Spleen (tissue), 13 donors: ENCODE measurements around the gene MACROD2. TPM values are rescaled to one million over a fixed set of nuclear protein-coding genes. Genes with fewer than 3 reads are reported as not detected.

Experiments used
- DNase-seq: peaks from one replicate; pipeline ENCODE4 v3.0.0-alpha.2; 2020
- H3K27ac ChIP-seq, 8 donors: fragments of 200-600 bp; sonication (generic) in 7 of 8; 1 replicate in 4 of 8; 2 replicates in 4 of 8; pipeline versions ENCODE4 v1.5.0 to v1.8.0; 2016 to 2021; ENCODE audit warnings: inconsistent platforms in 4 of 8, mild to moderate bottlenecking in 4 of 8, moderate library complexity in 1 of 8
- H3K27me3 ChIP-seq, 7 donors: fragments of 200-600 bp; sonication (generic) in 6 of 7; replicated peaks in 1 of 7; 1 replicate in 4 of 7; 2 replicates in 3 of 7; pipeline versions ENCODE4 v1.5.0 to v1.8.0; 2016 to 2021; ENCODE audit warnings: inconsistent platforms in 3 of 7, mild to moderate bottlenecking in 1 of 7
- H3K36me3 ChIP-seq, 6 donors: fragments of 200-600 bp; sonication (generic) in 5 of 6; 1 replicate in 4 of 6; 2 replicates in 2 of 6; pipeline versions ENCODE4 v1.5.0 to v1.8.0; 2016 to 2021; ENCODE audit warnings: inconsistent platforms in 2 of 6
- H3K4me1 ChIP-seq, 6 donors: fragments of 200-600 bp; sonication (generic) in 5 of 6; 1 replicate in 3 of 6; 2 replicates in 3 of 6; pipeline versions ENCODE4 v1.5.0 to v1.8.0; 2016 to 2021; ENCODE audit warnings: inconsistent platforms in 3 of 6
- H3K4me3 ChIP-seq, 8 donors: fragments of 200-600 bp; sonication (generic) in 7 of 8; 1 replicate in 4 of 8; 2 replicates in 4 of 8; pipeline versions ENCODE4 v1.5.0 to v1.8.0; 2016 to 2021; ENCODE audit warnings: inconsistent platforms in 4 of 8, mild to moderate bottlenecking in 4 of 8, moderate library complexity in 2 of 8
- H3K9me3 ChIP-seq, 8 donors: fragments of 200-600 bp; sonication (generic) in 7 of 8; 1 replicate in 4 of 8; 2 replicates in 4 of 8; pipeline versions ENCODE4 v1.5.0 to v1.8.0; 2016 to 2021; ENCODE audit warnings: inconsistent platforms in 4 of 8
- CTCF ChIP-seq, 11 experiments: fragments of 200-600 bp in 7 of 11; fragments of 450-650 bp in 4 of 11; sonication (generic) in 4 of 11; IDR thresholded peaks in 8 of 11; conservative IDR thresholded peaks in 3 of 11; 1 replicate in 7 of 11; 2 replicates in 4 of 11; pipeline versions ENCODE4 v1.4.0 to v1.8.0; 2016 to 2021; ENCODE audit warnings: antibody characterized with exemption in 11 of 11, inconsistent platforms in 4 of 11, mild to moderate bottlenecking in 1 of 11
- POLR2A ChIP-seq, 3 donors: fragments of 450-650 bp; IDR thresholded peaks; one replicate each; pipeline ENCODE4 v1.5.1; 2017; ENCODE audit warnings: antibody characterized with exemption in 3 of 3, mild to moderate bottlenecking in 1 of 3
- POLR2AphosphoS5 ChIP-seq, 3 donors: sonication (generic); formaldehyde crosslinking; IDR thresholded peaks; one replicate each; pipeline ENCODE4 v1.5.1; 2017; ENCODE audit warnings: antibody characterized with exemption in 3 of 3
- WGBS, 5 donors: extraction: QIAGEN DNeasy Blood & Tissue Kit in 3 of 5; methylation state at CpG; one replicate each; pipeline versions ENCODE4 v1.1.5 to v1.1.7; 2013 to 2018; 5-methylcytosine and 5-hydroxymethylcytosine counted together
- intact Hi-C: fragments of 100-400 bp; cut with DNase I; formaldehyde crosslinking; loops from one replicate; pipeline ENCODE4 v1.15.0; 2023; ENCODE audit warnings: low total_unique reads
- long read RNA-seq, 2 donors: transcript quantifications; one replicate each; lab custom pipeline, GENCODE V29; 2026
- polyA plus RNA-seq, 3 donors: library from polyadenylated mRNA; stranded (reverse); fragments of 200-250 nt; gene quantifications; one replicate each; pipeline ENCODE4 v1.2.1, GENCODE V29; 2013
- total RNA-seq, 7 donors: library from RNA; depleted of rRNA in 3 of 7; stranded (reverse); fragments of >200 nt in 3 of 7; fragmentation: NEBNext Ultra II Directional in 4 of 7; extraction: Animal tissue kit (Norgen Biotek cat#: 25700) in 4 of 7; gene quantifications; one replicate each; pipeline versions ENCODE4 v1.1.0 to v1.2.1, GENCODE V29; 2016 to 2021
- donor health status: healthy with polysubstance abuse.
- donor health status: DM: no; HTN: no; CAD: no; lungs with moderate emphysema.
- donor health status: DM: no; HTN: no; CAD: no.
- donor health status: Bipolar disorder and iron deficiency.
- donor health status: healthy.
- donor health status: DM: no; HTN: no; CAD: no.
- donor health status: DM: yes; HTN: yes; CAD: no.

The MACROD2 gene
- total RNA-seq (1 to 10 TPM; 2.0 to 4.7 (median 3.8) TPM), polyA plus RNA-seq (1 to 10 TPM; 1.5 to 4.1 (median 2.2) TPM)
- long read RNA-seq, donor 1, full-length matches to known transcripts, result 1 of 1 reads
- long read RNA-seq, donor 1, partial matches to known transcripts, result 0 of 1 reads
- long read RNA-seq, donor 1, other reads (novel, unspliced or antisense), result 0 of 1 reads
- long read RNA-seq, donor 2, result 0 reads

- Histone ChIP-seq H3K4me1 (peaks cover 0 to 19% (median 7%) of the 10 kb centered on the region in 6 donors), H3K4me3 (peak within 1 kb of the TSS; percentile 48 to 79 (median 60)), H3K27me3 (peaks cover 0 to 44% (median 9%) of the 10 kb centered on the region in 7 donors), H3K36me3 (no peaks in the 10 kb centered on the region), H3K9me3 (peaks cover 0 to 39% (median 31%) of the 10 kb centered on the region in 8 donors), H3K27ac (peak within 1 kb of the TSS in 5 of 8 donors; percentile 24 to 51 (median 48))
- intact Hi-C loops, result no loop called here
- TF ChIP-seq POLR2A (IDR thresholded peaks at IDR 0.05) (no peak), CTCF (IDR thresholded peaks at IDR 0.05 in 8 of 11, conservative IDR thresholded peaks at IDR 0.05 in 3 of 11) (no peak), POLR2AphosphoS5 (IDR thresholded peaks at IDR 0.05) (peak; percentile 42 to 85 (median 59))
- DNase-seq, result peak; percentile 90
- WGBS, 5 donors, result 7 to 11% (median 10%) methylated on average over 56 to 61 of the region's 61 CpGs
Observed at GRCh38 chr20:13995086-13995665, at the start of gene MACROD2. MACROD2 (plus strand) TSS chr20:13995516.

GRCh38 chr20:13947719-13948118, 47.6 kb upstream of the MACROD2 start:
- intact Hi-C loops, result no loop called here

GRCh38 chr20:13953227-13953626, 42.1 kb upstream of the MACROD2 start:
- no peaks in the 10 kb centered on the region for H3K27me3 ChIP-seq
- no peaks in the 10 kb centered on the region for H3K36me3 ChIP-seq
- DNase-seq, result no peak
- 63 to 72% (median 67%) methylated on average over 6 of the region's 6 CpGs for WGBS, 5 donors
- TF ChIP-seq POLR2AphosphoS5 (IDR thresholded peaks at IDR 0.05) (no peak), CTCF (IDR thresholded peaks at IDR 0.05 in 8 of 11, conservative IDR thresholded peaks at IDR 0.05 in 3 of 11) (no peak), POLR2A (IDR thresholded peaks at IDR 0.05) (no peak)
- H3K27ac ChIP-seq, result no peak overlapping the region
- H3K9me3 ChIP-seq, result no peaks in the 10 kb centered on the region
- no peak overlapping the region for H3K4me3 ChIP-seq
- intact Hi-C loops, result no loop called here
- no peaks in the 10 kb centered on the region for H3K4me1 ChIP-seq

More at GRCh38 chr20:13947719-13948118, 47.6 kb upstream of the MACROD2 start:
- Histone ChIP-seq H3K27me3 (no peaks in the 10 kb centered on the region), H3K9me3 (no peaks in the 10 kb centered on the region), H3K36me3 (no peaks in the 10 kb centered on the region), H3K27ac (no peak overlapping the region), H3K4me3 (no peak overlapping the region), H3K4me1 (no peaks in the 10 kb centered on the region)
- no peak for DNase-seq
- WGBS, 5 donors, result 75 to 93% (median 81%) methylated on average over 1 to 3 of the region's 3 CpGs
- no peak for TF ChIP-seq POLR2AphosphoS5 (IDR thresholded peaks at IDR 0.05)

GRCh38 chr20:13960119-13960518, 35.2 kb upstream of the MACROD2 start:
- Histone ChIP-seq H3K36me3 (no peaks in the 10 kb centered on the region), H3K4me1 (no peaks in the 10 kb centered on the region), H3K27me3 (no peaks in the 10 kb centered on the region), H3K4me3 (no peak overlapping the region), H3K9me3 (no peaks in the 10 kb centered on the region), H3K27ac (no peak overlapping the region)
- no peak for DNase-seq
- intact Hi-C loops, result no loop called here
- 62 to 85% (median 75%) methylated on average over 2 of the region's 2 CpGs for WGBS, 5 donors
- TF ChIP-seq POLR2A (IDR thresholded peaks at IDR 0.05) (no peak), CTCF (IDR thresholded peaks at IDR 0.05 in 8 of 11, conservative IDR thresholded peaks at IDR 0.05 in 3 of 11) (no peak), POLR2AphosphoS5 (IDR thresholded peaks at IDR 0.05) (no peak)
